ENCODE data around the gene SMC4. TPM values are rescaled to one million over a fixed set of nuclear protein-coding genes. Genes with fewer than 3 reads are reported as not detected.

Gene SMC4
- total RNA-seq, 1 donor from 2014 or later = 83.2 TPM

DNA sequence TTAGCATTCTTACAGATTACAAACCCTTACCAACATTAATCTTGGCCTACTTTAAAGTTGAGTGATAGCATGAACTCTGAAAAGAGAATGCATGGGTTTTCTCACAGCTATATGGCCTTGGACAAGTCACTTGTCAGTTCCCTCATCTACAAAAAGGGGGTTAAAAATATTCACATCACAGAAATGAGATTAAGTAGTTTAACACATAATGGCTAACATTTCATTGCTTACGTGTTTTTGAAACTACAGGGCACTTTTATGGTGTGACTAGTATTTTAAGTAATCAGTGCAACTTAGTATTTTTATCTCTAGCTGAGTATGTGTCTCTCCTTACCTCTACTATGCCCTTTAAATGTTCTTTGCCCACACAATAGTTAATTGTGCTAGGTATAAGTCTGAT, 36.3 kb downstream of the SMC4 start:
- no peaks in the 10 kb centered on the region for H3K27me3 Mint-ChIP-seq
- H3K4me3 Mint-ChIP-seq (ENCODE audit: low read depth) = no peak overlapping the region
- no peaks in the 10 kb centered on the region for H3K9me3 Mint-ChIP-seq (ENCODE audit: low read depth)
- H3K27ac Mint-ChIP-seq = no peak overlapping the region
- H3K4me1 Mint-ChIP-seq (ENCODE audit: low read depth) = no peaks in the 10 kb centered on the region
- no peak for DNase-seq (ENCODE audit: low spot score, unreplicated experiment)
- TF ChIP-seq, protein P1, sequence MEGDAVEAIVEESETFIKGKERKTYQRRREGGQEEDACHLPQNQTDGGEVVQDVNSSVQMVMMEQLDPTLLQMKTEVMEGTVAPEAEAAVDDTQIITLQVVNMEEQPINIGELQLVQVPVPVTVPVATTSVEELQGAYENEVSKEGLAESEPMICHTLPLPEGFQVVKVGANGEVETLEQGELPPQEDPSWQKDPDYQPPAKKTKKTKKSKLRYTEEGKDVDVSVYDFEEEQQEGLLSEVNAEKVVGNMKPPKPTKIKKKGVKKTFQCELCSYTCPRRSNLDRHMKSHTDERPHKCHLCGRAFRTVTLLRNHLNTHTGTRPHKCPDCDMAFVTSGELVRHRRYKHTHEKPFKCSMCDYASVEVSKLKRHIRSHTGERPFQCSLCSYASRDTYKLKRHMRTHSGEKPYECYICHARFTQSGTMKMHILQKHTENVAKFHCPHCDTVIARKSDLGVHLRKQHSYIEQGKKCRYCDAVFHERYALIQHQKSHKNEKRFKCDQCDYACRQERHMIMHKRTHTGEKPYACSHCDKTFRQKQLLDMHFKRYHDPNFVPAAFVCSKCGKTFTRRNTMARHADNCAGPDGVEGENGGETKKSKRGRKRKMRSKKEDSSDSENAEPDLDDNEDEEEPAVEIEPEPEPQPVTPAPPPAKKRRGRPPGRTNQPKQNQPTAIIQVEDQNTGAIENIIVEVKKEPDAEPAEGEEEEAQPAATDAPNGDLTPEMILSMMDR (IDR thresholded peaks at IDR 0.05; ENCODE audit: unreplicated experiment) = no peak
- H3K36me3 Mint-ChIP-seq (ENCODE audit: insufficient read depth) = peaks cover 36% of the 10 kb centered on the region

DNA sequence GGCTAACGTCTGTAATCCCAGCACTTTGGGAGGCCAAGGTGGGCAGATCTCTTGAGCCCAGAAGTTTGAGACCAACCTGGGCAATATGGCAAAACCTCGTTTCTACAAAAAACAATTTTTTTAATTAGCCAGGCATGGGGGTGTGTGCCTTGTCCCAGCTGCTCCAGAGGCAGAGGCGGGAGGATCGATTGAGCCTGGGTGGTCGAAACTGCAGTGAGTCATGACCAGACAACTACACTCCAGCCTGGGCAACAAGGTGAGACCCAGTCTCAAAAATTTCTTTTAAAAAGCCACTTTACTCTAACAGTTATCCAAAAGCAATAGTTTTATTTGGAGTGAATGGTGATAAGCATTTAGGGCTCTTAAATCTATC, 37.6 kb downstream of the SMC4 start:
- no peak overlapping the region for H3K27ac Mint-ChIP-seq
- peaks cover 33% of the 10 kb centered on the region for H3K36me3 Mint-ChIP-seq (ENCODE audit: insufficient read depth)
- DNase-seq (ENCODE audit: low spot score, unreplicated experiment) = no peak
- TF ChIP-seq, protein P1 (IDR thresholded peaks at IDR 0.05; ENCODE audit: unreplicated experiment) = no peak
- no peaks in the 10 kb centered on the region for H3K4me1 Mint-ChIP-seq (ENCODE audit: low read depth)
- no peaks in the 10 kb centered on the region for H3K9me3 Mint-ChIP-seq (ENCODE audit: low read depth)
- no peaks in the 10 kb centered on the region for H3K27me3 Mint-ChIP-seq
- no peak overlapping the region for H3K4me3 Mint-ChIP-seq (ENCODE audit: low read depth)

DNA sequence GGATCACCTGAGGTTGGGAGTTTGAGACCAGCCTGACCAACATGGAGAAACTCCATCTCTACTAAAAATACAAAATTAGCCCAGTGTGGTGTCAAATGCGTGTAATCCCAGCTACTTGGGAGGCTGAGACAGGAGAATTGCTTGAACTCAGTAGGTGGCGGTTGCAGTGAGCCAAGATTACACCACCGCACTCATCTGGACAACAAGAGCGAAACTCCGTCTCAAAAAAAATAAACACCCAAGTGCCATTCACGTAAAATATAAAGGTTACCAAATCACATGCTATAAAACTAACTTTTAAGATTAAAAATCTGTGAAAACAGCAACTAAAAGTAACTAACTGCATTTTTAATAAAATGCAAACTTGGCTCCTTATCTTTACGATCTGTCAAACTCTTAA, 41.2 kb downstream of the SMC4 start:
- peaks cover 4% of the 10 kb centered on the region for H3K9me3 Mint-ChIP-seq (ENCODE audit: low read depth)
- H3K4me3 Mint-ChIP-seq (ENCODE audit: low read depth) = no peak overlapping the region
- H3K27ac Mint-ChIP-seq = no peak overlapping the region
- DNase-seq (ENCODE audit: low spot score, unreplicated experiment) = no peak
- TF ChIP-seq, protein P1 (IDR thresholded peaks at IDR 0.05; ENCODE audit: unreplicated experiment) = no peak
- no peaks in the 10 kb centered on the region for H3K27me3 Mint-ChIP-seq
- H3K4me1 Mint-ChIP-seq (ENCODE audit: low read depth) = no peaks in the 10 kb centered on the region
- peaks cover 42% of the 10 kb centered on the region for H3K36me3 Mint-ChIP-seq (ENCODE audit: insufficient read depth)

DNA sequence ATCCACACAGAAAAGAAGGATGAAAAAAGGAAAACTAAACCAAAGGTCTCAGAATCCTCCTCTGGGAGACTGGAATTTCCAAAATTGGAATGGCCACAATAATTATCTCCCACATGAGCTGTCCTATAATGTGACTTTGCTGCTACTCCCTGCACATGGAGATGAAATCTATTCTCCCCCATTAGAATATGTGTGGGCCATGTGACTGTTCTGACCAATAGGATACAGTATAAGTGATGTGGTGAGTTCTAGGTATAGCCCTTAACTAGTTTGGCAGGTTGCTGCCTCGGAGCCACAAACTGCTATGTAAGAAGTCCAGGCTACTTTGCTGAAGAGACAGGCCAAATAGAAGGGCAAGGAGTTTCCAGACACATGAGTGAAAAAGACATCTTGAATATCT, 45.0 kb downstream of the SMC4 start:
- H3K36me3 Mint-ChIP-seq (ENCODE audit: insufficient read depth) = peaks cover 30% of the 10 kb centered on the region
- peaks cover 4% of the 10 kb centered on the region for H3K9me3 Mint-ChIP-seq (ENCODE audit: low read depth)
- DNase-seq (ENCODE audit: low spot score, unreplicated experiment) = no peak
- H3K4me3 Mint-ChIP-seq (ENCODE audit: low read depth) = no peak overlapping the region
- no peak overlapping the region for H3K27ac Mint-ChIP-seq
- no peaks in the 10 kb centered on the region for H3K27me3 Mint-ChIP-seq
- peaks cover 9% of the 10 kb centered on the region for H3K4me1 Mint-ChIP-seq (ENCODE audit: low read depth)
- TF ChIP-seq, protein P1 (IDR thresholded peaks at IDR 0.05; ENCODE audit: unreplicated experiment) = no peak

DNA sequence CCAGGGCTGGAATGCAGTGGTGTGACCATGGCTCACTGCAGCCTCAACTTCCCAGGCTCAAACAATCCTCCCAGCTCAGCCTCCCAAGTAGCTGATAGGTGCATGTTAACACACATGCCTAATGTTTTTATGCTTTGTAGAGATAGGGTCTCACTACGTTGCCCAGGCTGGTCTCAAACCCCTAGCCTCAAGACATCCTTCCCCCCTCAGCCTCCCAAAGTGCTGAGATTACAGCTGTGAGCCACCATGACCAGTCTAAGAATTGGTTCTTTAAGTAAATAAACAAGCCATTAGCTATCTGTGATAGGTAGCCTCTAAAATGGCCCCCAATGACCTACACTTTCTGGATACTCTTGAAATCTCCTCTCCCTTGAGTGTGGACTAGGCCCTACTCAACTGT, 46.4 kb downstream of the SMC4 start:
- H3K27me3 Mint-ChIP-seq = peaks cover 6% of the 10 kb centered on the region
- H3K4me3 Mint-ChIP-seq (ENCODE audit: low read depth) = no peak overlapping the region
- peaks cover 22% of the 10 kb centered on the region for H3K36me3 Mint-ChIP-seq (ENCODE audit: insufficient read depth)
- H3K4me1 Mint-ChIP-seq (ENCODE audit: low read depth) = peaks cover 10% of the 10 kb centered on the region
- no peak for DNase-seq (ENCODE audit: low spot score, unreplicated experiment)
- H3K9me3 Mint-ChIP-seq (ENCODE audit: low read depth) = peaks cover 4% of the 10 kb centered on the region
- H3K27ac Mint-ChIP-seq = no peak overlapping the region
- TF ChIP-seq, protein P1 (IDR thresholded peaks at IDR 0.05; ENCODE audit: unreplicated experiment) = no peak
